Activated CD8-positive, alpha-beta T cell treated with anti-CD3 and anti-CD28 coated beads, Interleukin-2, amount 10 ng/mL, durations not matched to agents 7 days and 5 days (primary cell): Measurements from ENCODE around the gene PLAGL2. TPM values are rescaled to one million over a fixed set of nuclear protein-coding genes. Genes with fewer than 3 reads are reported as not detected.

Source experiments
- ATAC-seq: fragments of 150-1000 bp; cut with Tn5 transposase; one replicate; pipeline ENCODE4 v1.10.0; 2021; ENCODE audit warnings: moderate library complexity
- CTCF ChIA-PET: fragments of 350-600 bp; sonication (Branson Sonifier 250); formaldehyde crosslinking; loops from one replicate; lab custom pipeline; 2021; ENCODE audit warnings: antibody characterized with exemption; lab: Charles Lee
- POLR2A ChIA-PET: fragments of 350-600 bp; sonication (Branson Sonifier 250); formaldehyde crosslinking; loops from one replicate; lab custom pipeline; 2021; ENCODE audit warnings: antibody characterized with exemption; lab: Charles Lee
- DNase-seq: peaks from one replicate; pipeline ENCODE4 v3.0.0-alpha.2; 2020
- H3K27ac Mint-ChIP-seq: one replicate; pipeline ENCODE4 v1.8.0; 2021; ENCODE audit warnings: mild to moderate bottlenecking, mixed read lengths
- H3K27me3 Mint-ChIP-seq: one replicate; pipeline ENCODE4 v1.8.0; 2021; ENCODE audit warnings: low read depth, mixed read lengths
- H3K36me3 Mint-ChIP-seq: one replicate; pipeline ENCODE4 v1.8.0; 2021; ENCODE audit warnings: low read depth, mixed read lengths
- H3K4me1 Mint-ChIP-seq: one replicate; pipeline ENCODE4 v1.8.0; 2021; ENCODE audit warnings: low read depth, mixed read lengths
- H3K4me3 Mint-ChIP-seq: one replicate; pipeline ENCODE4 v1.8.0; 2021; ENCODE audit warnings: mild to moderate bottlenecking, mixed read lengths
- H3K9me3 Mint-ChIP-seq: one replicate; pipeline ENCODE4 v1.8.0; 2022; ENCODE audit warnings: mixed read lengths; ENCODE audit not compliant: insufficient read depth
- total RNA-seq, 2 experiments: library from RNA; stranded (reverse); gene quantifications; one replicate each; pipeline ENCODE4 v1.2.3, GENCODE V29; 2021

The PLAGL2 gene
- total RNA-seq, 2 experiments from 2014 or later, result 21.9 to 22.9 TPM

DNA sequence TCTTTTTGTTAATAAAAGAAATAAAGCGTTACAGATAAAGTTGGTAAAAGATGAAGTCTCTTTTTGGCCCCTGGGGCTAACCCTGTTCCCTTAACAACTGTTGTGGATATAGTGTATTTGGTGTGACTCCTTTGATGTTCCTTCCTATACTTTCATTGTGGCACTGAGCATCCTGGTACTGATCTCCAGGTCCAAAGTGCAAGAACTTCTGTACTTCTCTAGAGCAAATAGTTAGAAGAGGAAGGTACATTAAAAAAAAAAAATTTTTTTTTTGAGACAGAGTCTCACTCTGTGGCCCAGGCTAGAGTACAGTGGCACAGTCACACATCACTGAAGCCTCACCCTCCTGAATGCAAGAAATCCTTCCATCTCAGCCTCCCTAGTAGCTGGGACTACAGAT lies 6.3 kb upstream of the PLAGL2 start:
- POLR2A ChIA-PET, result no interaction called here
- H3K9me3 Mint-ChIP-seq, result no peaks in the 10 kb centered on the region
- H3K4me1 Mint-ChIP-seq, result peaks cover 32% of the 10 kb centered on the region
- H3K4me3 Mint-ChIP-seq, result no peak overlapping the region
- ATAC-seq (no peak), DNase-seq (no peak)
- CTCF ChIA-PET, result interaction anchor here (2.1 kb wide), 1 partner anchor 9 kb away, joined by 7 read pairs; no protein-coding TSS in a partner anchor
- no peaks in the 10 kb centered on the region for H3K27me3 Mint-ChIP-seq
- no peak overlapping the region for H3K27ac Mint-ChIP-seq
- H3K36me3 Mint-ChIP-seq, result peaks cover 60% of the 10 kb centered on the region

- peak overlapping the region; percentile 84 for H3K27ac Mint-ChIP-seq
- no peaks in the 10 kb centered on the region for H3K27me3 Mint-ChIP-seq
- no peaks in the 10 kb centered on the region for H3K9me3 Mint-ChIP-seq
- CTCF ChIA-PET, result no interaction called here
- ATAC-seq (no peak), DNase-seq (no peak)
- peak overlapping the region; percentile 4 for H3K4me3 Mint-ChIP-seq
- H3K36me3 Mint-ChIP-seq, result peaks cover 43% of the 10 kb centered on the region
- POLR2A ChIA-PET, result no interaction called here
- peaks cover 58% of the 10 kb centered on the region for H3K4me1 Mint-ChIP-seq
These were observed 2.5 kb upstream of the PLAGL2 start for GRCh38 chr20:32209850-32210605.

- Mint-ChIP-seq H3K36me3 (peaks cover 37% of the 10 kb centered on the region), H3K4me3 (peak overlapping the region; percentile 90), H3K27ac (peak overlapping the region; percentile 84), H3K27me3 (no peaks in the 10 kb centered on the region), H3K9me3 (no peaks in the 10 kb centered on the region), H3K4me1 (peaks cover 72% of the 10 kb centered on the region)
- DNase-seq (no peak), ATAC-seq (no peak)
- POLR2A ChIA-PET, result no interaction called here
- CTCF ChIA-PET, result no interaction called here
These were observed 1.1 kb upstream of the PLAGL2 start for GRCh38 chr20:32208499-32209154.

DNA sequence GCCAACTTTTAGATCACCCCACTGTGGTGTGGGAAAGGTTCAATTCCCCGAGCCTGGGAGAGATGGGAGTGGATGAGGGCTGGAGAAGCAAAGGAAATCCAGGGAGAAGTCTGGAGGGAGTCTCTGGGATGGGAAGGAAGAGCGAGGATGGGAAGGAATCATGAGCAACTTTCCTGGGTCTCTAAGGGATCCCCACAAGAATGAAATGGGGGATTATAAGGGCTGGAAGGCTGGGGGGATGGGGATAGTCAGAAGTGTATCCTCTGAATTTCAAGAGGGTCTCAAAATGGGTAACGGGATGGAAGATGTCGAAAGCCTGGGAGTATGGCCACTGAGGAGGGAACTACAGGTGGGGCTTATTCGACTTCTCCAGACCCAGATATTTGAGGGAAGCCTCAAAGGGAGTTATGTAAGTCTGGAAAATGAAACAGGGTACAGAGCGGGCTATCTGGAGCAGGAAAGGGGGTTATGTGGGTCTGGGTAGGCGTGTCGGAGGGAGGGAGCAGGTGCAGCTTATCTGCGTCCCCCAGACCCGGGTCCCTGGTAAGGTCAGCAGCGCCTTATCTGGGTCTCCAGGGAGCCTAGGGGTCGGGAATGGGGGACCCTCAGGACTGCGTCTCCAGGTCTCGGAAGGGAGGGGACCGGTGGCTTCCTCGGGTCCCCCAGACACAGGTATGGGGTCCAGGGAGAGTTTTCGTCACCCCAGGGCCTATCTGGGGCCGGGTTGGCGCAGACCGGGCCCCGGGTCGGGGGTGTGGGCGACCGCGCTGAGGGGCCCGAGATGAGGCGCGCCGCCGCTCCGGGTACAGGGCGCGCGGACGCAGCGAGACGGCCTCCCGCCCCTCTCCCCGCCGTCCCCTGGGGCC lies 550 bp downstream of the PLAGL2 start:
- peak overlapping the region; percentile 93 for H3K27ac Mint-ChIP-seq
- ATAC-seq, result peak; percentile 6
- no peaks in the 10 kb centered on the region for H3K27me3 Mint-ChIP-seq
- H3K9me3 Mint-ChIP-seq, result no peaks in the 10 kb centered on the region
- H3K36me3 Mint-ChIP-seq, result peaks cover 38% of the 10 kb centered on the region
- H3K4me3 Mint-ChIP-seq, result peak overlapping the region; percentile 95
- POLR2A ChIA-PET, result no interaction called here
- peak; percentile 28 for DNase-seq
- H3K4me1 Mint-ChIP-seq, result peaks cover 82% of the 10 kb centered on the region
- CTCF ChIA-PET, result no interaction called here

GRCh38 chr20:32205843-32206759 lies 1.4 kb downstream of the PLAGL2 start:
- peaks cover 77% of the 10 kb centered on the region for H3K4me1 Mint-ChIP-seq
- ChIA-PET CTCF (no interaction called here), POLR2A (interaction anchor here (0.8 to 1.0 kb wide), 3 partner anchors 35 to 153 kb away, joined by 3 to 4 read pairs (median 4); no protein-coding TSS in a partner anchor)
- ATAC-seq (no peak), DNase-seq (no peak)
- H3K4me3 Mint-ChIP-seq, result peak overlapping the region; percentile 95
- H3K27ac Mint-ChIP-seq, result peak overlapping the region; percentile 93
- H3K27me3 Mint-ChIP-seq, result no peaks in the 10 kb centered on the region
- no peaks in the 10 kb centered on the region for H3K9me3 Mint-ChIP-seq
- peaks cover 39% of the 10 kb centered on the region for H3K36me3 Mint-ChIP-seq

DNA sequence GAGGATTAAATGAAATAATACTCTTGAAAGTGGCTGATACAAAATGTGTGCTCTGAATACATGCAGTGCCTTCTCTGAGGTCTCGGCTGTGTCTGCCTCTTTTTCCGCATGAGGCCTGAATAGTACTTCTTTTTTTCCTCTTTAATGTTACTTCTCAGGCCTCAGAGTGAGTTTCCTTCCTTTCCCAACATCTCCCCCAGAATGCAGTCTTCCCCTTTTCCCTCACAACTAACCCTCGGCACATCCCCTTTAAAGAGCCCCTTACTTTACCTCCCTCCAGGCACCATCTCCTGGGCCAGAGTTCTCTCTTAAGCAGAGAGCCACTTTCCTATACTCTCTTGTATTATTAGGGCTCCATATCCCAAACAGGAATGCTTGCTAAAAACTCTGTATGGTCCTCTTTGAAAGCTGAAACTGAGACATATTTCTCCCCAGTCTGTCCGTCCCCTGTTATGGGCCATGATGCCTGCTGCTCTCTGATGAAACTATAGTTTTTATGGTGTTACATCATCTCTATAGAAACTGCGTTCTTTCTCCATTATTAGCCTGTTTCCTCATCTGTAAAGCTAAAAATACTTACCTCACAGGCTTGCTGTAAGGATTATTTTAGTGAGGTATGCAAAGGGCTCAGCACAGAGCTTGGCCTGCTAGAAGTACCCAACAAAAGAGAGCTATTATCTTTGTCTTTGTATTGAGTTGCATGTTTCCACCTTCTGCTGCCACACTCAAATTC lies 2.3 kb downstream of the PLAGL2 start:
- peak overlapping the region; percentile 95 for H3K4me3 Mint-ChIP-seq
- peak overlapping the region; percentile 45 for H3K27ac Mint-ChIP-seq
- no peaks in the 10 kb centered on the region for H3K27me3 Mint-ChIP-seq
- no peaks in the 10 kb centered on the region for H3K9me3 Mint-ChIP-seq
- peaks cover 35% of the 10 kb centered on the region for H3K36me3 Mint-ChIP-seq
- DNase-seq (no peak), ATAC-seq (no peak)
- CTCF ChIA-PET, result no interaction called here
- H3K4me1 Mint-ChIP-seq, result peaks cover 69% of the 10 kb centered on the region
- POLR2A ChIA-PET, result interaction anchor here (0.8 to 1.0 kb wide), 3 partner anchors 36 to 154 kb away, joined by 3 to 4 read pairs (median 4); no protein-coding TSS in a partner anchor

GRCh38 chr20:32204205-32205109 lies 3.1 kb downstream of the PLAGL2 start:
- Mint-ChIP-seq H3K4me3 (peak overlapping the region; percentile 95), H3K27ac (peak overlapping the region; percentile 33), H3K9me3 (no peaks in the 10 kb centered on the region), H3K4me1 (peaks cover 60% of the 10 kb centered on the region), H3K27me3 (no peaks in the 10 kb centered on the region), H3K36me3 (peaks cover 31% of the 10 kb centered on the region)
- ChIA-PET POLR2A (interaction anchor here (1.0 kb wide), 1 partner anchor 37 kb away, joined by 3 read pairs; no protein-coding TSS in a partner anchor), CTCF (interaction anchor here (0.8 kb wide), 1 partner anchor 112 kb away, joined by 3 read pairs; no protein-coding TSS in a partner anchor)
- DNase-seq (no peak), ATAC-seq (no peak)

DNA sequence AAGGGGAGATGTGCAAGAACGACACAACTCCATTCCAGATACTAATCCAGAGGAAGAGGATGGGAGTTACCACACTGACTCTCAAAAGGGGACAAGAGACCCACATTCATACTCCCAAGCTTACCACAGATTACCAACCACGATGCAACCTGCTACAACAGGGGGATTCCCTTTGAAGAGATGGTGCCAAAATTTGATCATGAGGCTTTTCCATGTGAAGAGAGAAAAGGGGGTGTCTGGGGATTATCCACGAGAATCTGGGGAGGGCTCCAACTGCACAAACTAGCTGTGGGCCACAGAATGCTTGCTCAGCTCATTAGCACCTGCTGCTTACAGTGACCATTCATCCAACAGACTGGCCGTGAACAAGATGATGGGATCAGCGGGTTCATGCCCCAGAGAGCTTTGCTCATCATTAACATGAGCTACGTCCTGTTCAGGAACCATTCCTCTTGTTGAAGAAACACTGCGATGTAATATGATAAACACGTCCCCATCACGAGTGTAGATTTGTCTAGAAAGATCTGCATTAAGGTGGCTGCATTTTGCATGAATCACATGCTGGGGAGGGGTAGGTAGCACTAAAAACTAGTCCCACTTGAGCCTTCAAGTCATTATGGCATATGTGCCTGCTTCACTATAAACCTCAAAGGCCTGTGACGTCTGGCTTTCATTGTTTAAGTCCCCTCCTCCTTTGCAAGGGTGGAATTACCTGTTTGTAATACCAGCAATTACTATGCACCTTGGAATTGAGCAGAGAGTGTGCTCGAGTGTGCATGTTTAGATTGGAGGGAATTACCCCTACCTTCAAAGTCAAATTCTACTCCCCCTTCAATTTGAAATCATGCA lies 4.0 kb downstream of the PLAGL2 start:
- ChIA-PET POLR2A (interaction anchor here (1.0 kb wide), 1 partner anchor 75 kb away, joined by 3 read pairs; no protein-coding TSS in a partner anchor), CTCF (interaction anchor here (0.8 kb wide), 1 partner anchor 113 kb away, joined by 3 read pairs; no protein-coding TSS in a partner anchor)
- ATAC-seq (no peak), DNase-seq (no peak)
- H3K4me3 Mint-ChIP-seq, result no peak overlapping the region
- H3K27me3 Mint-ChIP-seq, result no peaks in the 10 kb centered on the region
- H3K36me3 Mint-ChIP-seq, result peaks cover 40% of the 10 kb centered on the region
- H3K27ac Mint-ChIP-seq, result peak overlapping the region; percentile 46
- peaks cover 52% of the 10 kb centered on the region for H3K4me1 Mint-ChIP-seq
- H3K9me3 Mint-ChIP-seq, result no peaks in the 10 kb centered on the region

- peaks cover 48% of the 10 kb centered on the region for H3K4me1 Mint-ChIP-seq
- ATAC-seq (no peak), DNase-seq (no peak)
- H3K4me3 Mint-ChIP-seq, result no peak overlapping the region
- no peaks in the 10 kb centered on the region for H3K9me3 Mint-ChIP-seq
- POLR2A ChIA-PET, result no interaction called here
- H3K27ac Mint-ChIP-seq, result no peak overlapping the region
- peaks cover 53% of the 10 kb centered on the region for H3K36me3 Mint-ChIP-seq
- no peaks in the 10 kb centered on the region for H3K27me3 Mint-ChIP-seq
- CTCF ChIA-PET, result interaction anchor here (1.5 kb wide), 1 partner anchor 10 kb away, joined by 4 read pairs; no protein-coding TSS in a partner anchor
These were observed 5.6 kb downstream of the PLAGL2 start for GRCh38 chr20:32201977-32202363.
